CD4-positive, alpha-beta T cell treated with Interleukin-17A for 4 hours (primary cell): ENCODE results near the gene EIF2B5.
"Not testable (repeated sequence)": the region's sequence is repeated elsewhere in the genome, so short reads cannot be mapped to it uniquely, and the experiment has no call there.

ENCODE experiments used
- DNase-seq: peaks from one replicate; pipeline ENCODE4 v3.0.0-alpha.2; 2020; ENCODE audit warnings: mixed read lengths

Gene EIF2B5

GRCh38 chr3:184148076-184148475, 12.9 kb downstream of the EIF2B5 start:
- no peak for DNase-seq

GRCh38 chr3:184149123-184149522, 14.0 kb downstream of the EIF2B5 start:
- DNase-seq = no peak

GRCh38 chr3:184149770-184150169, 14.6 kb downstream of the EIF2B5 start:
- DNase-seq = not testable (repeated sequence)

DNA sequence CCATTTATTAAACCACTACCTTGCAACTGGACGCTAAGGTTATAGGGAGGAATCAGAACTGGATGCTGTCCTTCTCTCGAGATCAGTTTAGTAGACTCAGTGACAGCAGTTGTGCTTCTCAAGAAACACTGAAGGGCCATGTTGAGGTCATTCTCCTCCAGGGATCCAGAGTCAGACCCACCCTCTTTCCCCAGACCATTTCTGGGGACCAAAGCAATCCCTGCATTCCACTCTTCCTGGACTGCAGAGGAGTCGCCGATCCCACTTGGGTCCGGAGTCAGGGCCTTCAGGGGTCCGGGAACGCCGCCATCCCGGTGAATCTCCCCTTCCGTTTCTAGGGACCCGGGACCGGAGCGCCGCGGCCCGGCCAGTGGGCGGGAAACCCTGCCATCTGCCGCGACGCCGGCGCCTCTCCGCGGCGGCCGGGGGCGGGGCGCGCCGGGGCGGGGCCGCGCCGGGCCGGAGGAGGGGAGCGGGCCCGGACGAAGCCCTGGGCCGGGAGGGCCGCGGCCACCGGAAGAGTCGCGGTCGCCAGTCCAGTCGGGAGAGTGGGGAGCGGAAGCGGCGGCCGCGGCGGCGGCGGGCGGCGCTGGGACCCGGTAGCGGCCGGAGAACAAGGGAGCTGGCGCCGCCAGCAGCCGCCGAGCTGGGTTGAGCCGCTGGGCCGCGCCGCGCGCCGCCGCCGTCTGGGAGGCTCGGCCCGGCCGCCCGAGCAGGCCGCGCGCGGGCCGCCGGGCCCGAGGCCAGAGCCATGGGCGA, 19.9 kb downstream of the EIF2B5 start, which contains the start of gene DVL3:
Gene DVL3, plus strand, starts transcription at position 493 of the 759 bp plus-strand sequence. Its CDS starts 259 bp downstream, at position 752.
- DNase-seq = peak; percentile 55

DNA sequence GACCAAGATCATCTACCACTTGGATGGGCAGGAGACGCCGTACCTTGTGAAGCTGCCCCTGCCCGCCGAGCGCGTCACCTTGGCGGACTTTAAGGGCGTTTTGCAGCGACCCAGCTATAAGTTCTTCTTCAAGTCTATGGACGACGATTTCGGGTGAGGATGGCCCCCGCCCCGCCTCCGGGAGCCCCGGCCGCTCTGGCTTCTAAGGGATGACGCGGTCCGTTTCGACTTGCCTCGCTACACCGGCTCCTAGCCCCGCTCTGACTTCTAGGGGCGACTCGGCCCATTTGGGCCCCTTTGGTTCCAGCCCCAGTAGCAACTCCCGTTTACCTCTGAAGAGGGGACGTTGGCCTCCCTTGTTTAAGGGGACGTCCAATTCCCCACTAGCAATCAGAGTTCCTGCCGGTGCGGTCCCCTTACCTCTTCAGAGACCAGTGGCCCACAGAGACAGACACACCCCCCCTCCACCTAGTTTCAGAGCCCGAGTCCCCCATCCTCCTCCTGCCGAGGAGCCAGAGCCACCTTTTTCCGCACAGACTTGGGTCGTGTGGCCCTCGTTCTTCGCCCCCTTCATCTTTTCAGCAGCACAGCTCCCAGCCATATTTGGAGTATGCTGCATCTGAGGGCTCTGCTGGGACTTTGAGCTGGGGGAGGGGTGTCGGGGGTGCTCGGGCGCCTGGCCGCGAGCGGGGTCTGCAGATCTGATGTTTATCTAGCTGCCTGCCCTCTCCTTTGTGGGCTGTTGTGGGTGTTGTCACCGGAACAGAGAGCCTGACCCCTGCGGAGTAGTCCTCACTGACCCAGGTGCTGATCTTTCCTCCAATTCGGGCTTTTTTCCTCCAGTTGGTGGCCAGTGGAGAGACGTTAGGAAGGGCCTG, 20.7 kb downstream of the EIF2B5 start:
- DNase-seq = peak; percentile 57

- DNase-seq = no peak
Observed at GRCh38 chr3:184156522-184156955, 21.4 kb downstream of the EIF2B5 start.

- DNase-seq = no peak
Observed at GRCh38 chr3:184157206-184157605, 22.0 kb downstream of the EIF2B5 start.

DNA sequence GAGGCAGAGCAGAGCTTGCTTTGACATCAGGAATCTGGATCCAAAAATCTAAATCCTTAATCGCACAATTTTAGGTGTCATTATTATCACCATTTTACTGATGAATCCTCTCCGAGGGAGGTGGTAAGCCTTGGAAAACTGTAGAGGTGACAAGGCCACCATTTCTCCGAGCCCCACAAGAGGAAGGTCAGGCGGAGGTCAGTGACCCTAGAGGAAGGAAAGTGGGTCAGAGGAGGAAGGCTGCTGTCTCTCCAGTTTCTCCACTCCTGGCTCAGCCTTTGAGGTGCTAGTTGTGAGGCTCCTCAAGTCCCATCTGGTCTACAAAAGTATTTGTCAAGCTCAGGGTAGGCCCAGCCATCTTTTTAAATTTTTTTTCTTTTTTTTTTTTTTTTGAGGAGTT, 23.2 kb downstream of the EIF2B5 start:
- no peak for DNase-seq

GRCh38 chr3:184160456-184160855, 25.3 kb downstream of the EIF2B5 start:
- DNase-seq = no peak

- not testable (repeated sequence) for DNase-seq
Observed at GRCh38 chr3:184162571-184163070, 27.5 kb downstream of the EIF2B5 start.

DNA sequence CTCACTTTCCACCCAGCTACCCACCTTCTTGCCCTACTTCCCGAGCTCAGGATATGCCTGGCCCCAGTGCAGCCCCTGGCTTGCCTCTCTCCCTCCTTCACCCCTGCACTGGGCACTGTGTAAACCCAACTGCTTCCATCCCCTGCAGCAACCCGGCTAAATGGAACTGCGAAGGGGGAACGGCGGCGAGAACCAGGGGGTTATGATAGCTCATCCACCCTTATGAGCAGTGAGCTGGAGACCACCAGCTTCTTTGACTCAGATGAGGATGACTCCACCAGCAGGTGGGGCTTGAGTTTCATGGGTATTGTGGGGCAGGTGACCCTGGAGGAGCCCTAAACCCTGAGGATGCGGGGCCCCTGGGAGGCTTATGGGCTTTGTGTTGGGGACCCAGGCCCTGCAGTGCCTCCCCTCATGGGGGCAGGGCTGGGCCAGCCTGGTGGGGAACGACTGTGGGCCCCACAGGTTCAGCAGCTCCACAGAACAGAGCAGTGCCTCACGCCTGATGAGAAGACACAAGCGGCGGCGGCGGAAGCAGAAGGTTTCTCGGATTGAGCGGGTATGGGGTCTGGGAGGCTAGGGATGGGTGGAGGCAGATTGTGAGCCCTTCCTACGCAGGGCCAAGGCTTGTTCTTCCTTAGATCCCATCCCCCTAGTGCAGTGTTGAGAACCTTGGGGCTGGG, 29.6 kb downstream of the EIF2B5 start:
- DNase-seq = no peak

DNA sequence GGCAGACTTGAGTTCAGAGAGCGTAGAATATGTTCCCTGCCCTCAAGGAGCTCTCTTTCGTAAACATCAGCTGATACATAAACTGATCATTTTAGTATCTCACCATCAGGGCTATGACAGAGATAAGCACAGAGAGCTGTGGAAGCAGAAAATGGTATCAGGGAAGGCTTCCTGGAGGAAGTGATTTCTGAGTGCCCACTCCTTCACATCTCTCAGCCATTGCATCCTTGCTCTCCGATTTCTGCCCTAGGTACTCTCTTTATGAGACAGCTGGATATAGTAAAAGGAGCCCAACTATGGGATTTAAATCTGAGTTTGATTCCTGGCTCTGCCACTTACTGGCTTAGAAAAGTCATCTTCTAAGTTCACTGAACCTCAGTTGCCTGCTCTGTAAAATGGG, 30.4 kb downstream of the EIF2B5 start:
- DNase-seq = no peak

- DNase-seq = no peak
Observed at GRCh38 chr3:184166671-184167070, 31.5 kb downstream of the EIF2B5 start.

GRCh38 chr3:184167786-184168185, 32.6 kb downstream of the EIF2B5 start:
- no peak for DNase-seq

GRCh38 chr3:184168363-184169120, 33.4 kb downstream of the EIF2B5 start:
- no peak for DNase-seq

GRCh38 chr3:184169896-184170875, 35.0 kb downstream of the EIF2B5 start:
- DNase-seq = no peak

DNA sequence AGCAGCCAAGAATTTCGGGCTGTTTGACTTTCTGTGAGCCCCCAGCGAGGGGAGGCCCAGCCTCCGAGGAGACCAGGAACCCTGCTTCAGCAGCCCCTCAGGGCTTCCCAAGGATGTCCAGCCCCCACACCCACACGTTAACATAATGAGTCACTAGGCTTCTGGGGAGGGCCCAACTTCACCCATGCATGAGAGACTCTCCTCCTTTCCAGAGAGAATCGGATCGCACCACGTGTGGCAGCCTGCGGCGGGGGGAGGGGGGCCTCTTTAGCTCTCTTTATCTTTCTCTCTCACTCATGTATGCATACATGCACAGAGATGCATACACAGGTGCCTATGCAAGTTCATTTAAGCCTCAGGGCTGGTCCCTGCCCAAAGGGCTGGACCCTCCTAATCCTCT, 36.4 kb downstream of the EIF2B5 start:
- DNase-seq = no peak

DNA sequence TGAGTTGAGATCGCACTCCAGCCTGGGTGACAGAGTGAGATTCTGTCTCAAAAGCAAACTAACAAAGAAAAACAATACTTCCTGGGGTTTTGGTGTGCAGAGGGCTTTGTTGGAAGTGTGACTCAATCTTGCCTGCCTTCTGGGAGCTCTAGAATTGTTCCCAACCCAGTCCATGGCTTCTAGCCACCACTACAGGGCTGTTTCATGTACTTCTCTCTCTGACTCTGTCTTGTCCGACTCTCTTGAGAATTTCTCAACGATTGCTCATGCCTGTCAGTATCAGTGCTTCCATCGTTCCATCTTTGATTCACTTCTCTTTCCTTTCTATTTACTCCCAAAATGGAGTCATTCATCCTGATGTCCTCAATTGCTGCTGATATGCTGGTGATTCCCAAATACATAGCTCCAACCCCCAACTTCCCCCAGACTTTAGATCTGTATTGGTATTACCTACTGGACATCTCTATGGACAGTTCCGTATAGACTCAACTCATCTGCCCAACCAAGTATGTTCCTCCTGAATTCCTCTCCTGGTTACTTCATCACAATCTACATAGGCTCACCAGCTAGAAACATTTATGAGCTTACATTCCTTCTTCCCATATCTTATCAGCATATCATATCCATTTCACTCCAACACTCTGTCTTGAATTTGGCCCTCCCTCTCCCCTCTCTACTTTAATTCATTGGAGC, 37.7 kb downstream of the EIF2B5 start:
- no peak for DNase-seq

DNA sequence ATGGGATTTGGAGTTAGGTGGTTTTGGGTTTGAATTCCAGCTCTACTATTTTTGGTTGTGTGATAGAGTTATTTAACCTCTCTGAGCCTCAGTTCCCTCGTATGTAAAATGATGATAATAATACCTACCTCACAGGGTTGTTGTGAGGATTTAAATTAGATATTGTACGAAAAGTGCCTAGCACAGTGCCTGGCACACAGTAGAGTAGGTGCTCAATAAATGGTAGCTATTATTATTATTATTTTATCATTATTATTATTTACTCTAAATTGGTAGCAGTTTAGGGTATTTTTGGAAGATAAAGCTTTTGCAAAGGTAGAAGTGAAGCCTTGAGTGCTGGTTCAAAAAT, 38.2 kb downstream of the EIF2B5 start:
- DNase-seq = no peak

DNA sequence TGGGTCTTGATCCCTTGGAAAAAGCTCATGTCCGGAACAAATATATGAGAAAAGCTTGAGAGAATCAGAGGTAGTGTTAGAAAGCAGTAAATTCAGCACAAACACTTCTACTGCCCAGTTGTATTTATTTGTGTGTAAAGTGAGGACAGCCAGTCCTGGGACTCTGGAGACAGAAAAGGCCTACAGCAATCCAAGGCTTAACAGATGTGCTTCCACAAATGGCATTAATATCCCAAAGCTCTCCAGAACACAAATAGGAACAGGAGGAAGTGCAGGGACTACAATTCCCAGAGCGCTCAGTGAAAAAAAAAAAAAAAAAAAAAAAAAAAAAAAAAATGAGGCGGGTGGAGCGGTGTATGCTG, 39.1 kb downstream of the EIF2B5 start:
- DNase-seq = no peak
